A673 (cell line): ENCODE measurements around the gene TFB1M. TPM values are rescaled to one million over a fixed set of nuclear protein-coding genes. Genes with fewer than 3 reads are reported as not detected.
"Not testable (repeated sequence)": the region's sequence is repeated elsewhere in the genome, so short reads cannot be mapped to it uniquely, and the experiment has no call there.

ENCODE experiments used
- BruUV-seq: library from RNA; stranded (reverse); fragments of 400-500 nt; replicated peaks from 2 replicates; lab custom pipeline; 2021; lab: Mats Ljungman, UMichigan
- CTCF ChIA-PET: fragments of 300-600 bp; sonication (Branson Sonifier 250); formaldehyde crosslinking; loops from one replicate; lab custom pipeline; 2022; ENCODE audit warnings: antibody characterized with exemption; lab: Charles Lee
- POLR2A ChIA-PET: fragments of 300-600 bp; sonication (Branson Sonifier 250); formaldehyde crosslinking; loops from one replicate; lab custom pipeline; 2022; ENCODE audit warnings: antibody characterized with exemption; ENCODE audit not compliant: low non-redundant PET; lab: Charles Lee
- DNase-seq: peaks from one replicate; pipeline ENCODE4 v3.0.0-alpha.2; 2015; ENCODE audit warnings: low spot score
- H3K27ac ChIP-seq: fragments of 200-600 bp; sonication (generic); 2 replicates; pipeline ENCODE4 v1.5.1; 2016; ENCODE audit warnings: mixed run types, low read depth, mild to moderate bottlenecking, mixed read lengths, antibody characterized with exemption, low read length; ENCODE audit not compliant: poor library complexity, severe bottlenecking
- H3K27me3 ChIP-seq: fragments of 200-600 bp; sonication (generic); replicated peaks from 2 replicates; pipeline ENCODE4 v1.6.1; 2017; ENCODE audit warnings: mixed run types, low read depth, mild to moderate bottlenecking, mixed read lengths, antibody characterized with exemption, low read length; ENCODE audit not compliant: insufficient read depth, poor library complexity
- H3K36me3 ChIP-seq: fragments of 200-600 bp; sonication (generic); 2 replicates; pipeline ENCODE4 v1.6.1; 2016; ENCODE audit warnings: mixed run types, mild to moderate bottlenecking, mixed read lengths, antibody characterized with exemption, low read length; ENCODE audit not compliant: insufficient read depth, poor library complexity, severe bottlenecking
- H3K4me1 ChIP-seq: fragments of 200-600 bp; sonication (generic); 2 replicates; pipeline ENCODE4 v1.6.1; 2017; ENCODE audit warnings: mixed run types, mild to moderate bottlenecking, mixed read lengths, antibody characterized with exemption, low read length; ENCODE audit not compliant: insufficient read depth, poor library complexity, severe bottlenecking
- H3K4me3 ChIP-seq: fragments of 200-600 bp; sonication (generic); 2 replicates; pipeline ENCODE4 v1.5.1; 2016; ENCODE audit warnings: low read depth, mixed run types, mild to moderate bottlenecking, mixed read lengths, low read length; ENCODE audit not compliant: poor library complexity, severe bottlenecking
- H3K9me3 ChIP-seq: fragments of 200-600 bp; sonication (generic); 2 replicates; pipeline ENCODE4 v1.6.1; 2016; ENCODE audit warnings: mixed run types, low read depth, mild to moderate bottlenecking, mixed read lengths, antibody characterized with exemption, low read length; ENCODE audit not compliant: poor library complexity, severe bottlenecking
- EZH2 ChIP-seq: fragments of 200-600 bp; sonication (generic); IDR thresholded peaks from 2 replicates; pipeline ENCODE4 v1.6.1; 2017; ENCODE audit warnings: borderline replicate concordance, low read depth, mild to moderate bottlenecking, mixed read lengths, antibody characterized with exemption, low read length; ENCODE audit not compliant: poor library complexity, severe bottlenecking
- intact Hi-C: fragments of 100-400 bp; cut with micrococcal nuclease; formaldehyde crosslinking; loops from one replicate; pipeline ENCODE4 v1.10.0; 2022; ENCODE audit not compliant: unreplicated experiment
- total RNA-seq: library from RNA; stranded (reverse); gene quantifications from 2 replicates; pipeline ENCODE4 v1.2.3, GENCODE V29; 2021
- TF ChIP-seq, protein P1 (sequence below): fragments of 300-800, 200-600 bp; sonication (generic); conservative IDR thresholded peaks from 2 replicates; pipeline ENCODE4 v1.5.1; 2017; ENCODE audit warnings: low read depth, mild to moderate bottlenecking, antibody characterized with exemption, low read length, moderate library complexity, mixed read lengths

The TFB1M gene
- total RNA-seq, 1 experiment from 2014 or later = 40.3 TPM

DNA sequence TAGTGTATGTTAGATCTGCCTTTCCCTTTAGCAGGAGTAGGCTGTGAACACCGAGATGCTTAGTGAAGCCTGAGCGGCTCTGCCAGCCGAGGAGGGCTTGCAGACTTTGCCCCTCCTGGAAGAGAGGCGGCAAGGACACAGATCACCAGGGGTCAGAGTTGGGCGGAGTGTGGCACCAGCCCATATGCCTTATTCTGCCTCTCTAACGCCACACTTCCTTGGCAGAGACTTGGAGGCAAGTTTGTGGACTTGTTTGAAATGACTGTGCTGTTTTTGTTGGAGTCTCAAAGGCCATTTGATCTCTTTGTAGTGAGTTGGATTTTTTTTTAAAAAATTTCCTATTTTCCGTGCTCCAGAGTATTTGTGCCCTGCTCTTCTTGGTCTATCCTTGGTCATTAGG, 95.0 kb downstream of the TFB1M start:
- no peak overlapping the region for H3K4me3 ChIP-seq
- POLR2A ChIA-PET = no interaction called here
- no peak for TF ChIP-seq EZH2
- TF ChIP-seq, protein P1, sequence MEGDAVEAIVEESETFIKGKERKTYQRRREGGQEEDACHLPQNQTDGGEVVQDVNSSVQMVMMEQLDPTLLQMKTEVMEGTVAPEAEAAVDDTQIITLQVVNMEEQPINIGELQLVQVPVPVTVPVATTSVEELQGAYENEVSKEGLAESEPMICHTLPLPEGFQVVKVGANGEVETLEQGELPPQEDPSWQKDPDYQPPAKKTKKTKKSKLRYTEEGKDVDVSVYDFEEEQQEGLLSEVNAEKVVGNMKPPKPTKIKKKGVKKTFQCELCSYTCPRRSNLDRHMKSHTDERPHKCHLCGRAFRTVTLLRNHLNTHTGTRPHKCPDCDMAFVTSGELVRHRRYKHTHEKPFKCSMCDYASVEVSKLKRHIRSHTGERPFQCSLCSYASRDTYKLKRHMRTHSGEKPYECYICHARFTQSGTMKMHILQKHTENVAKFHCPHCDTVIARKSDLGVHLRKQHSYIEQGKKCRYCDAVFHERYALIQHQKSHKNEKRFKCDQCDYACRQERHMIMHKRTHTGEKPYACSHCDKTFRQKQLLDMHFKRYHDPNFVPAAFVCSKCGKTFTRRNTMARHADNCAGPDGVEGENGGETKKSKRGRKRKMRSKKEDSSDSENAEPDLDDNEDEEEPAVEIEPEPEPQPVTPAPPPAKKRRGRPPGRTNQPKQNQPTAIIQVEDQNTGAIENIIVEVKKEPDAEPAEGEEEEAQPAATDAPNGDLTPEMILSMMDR = no peak
- no peaks in the 10 kb centered on the region for H3K36me3 ChIP-seq
- no TSS peak for BruUV-seq
- H3K9me3 ChIP-seq = no peaks in the 10 kb centered on the region
- DNase-seq = no peak
- intact Hi-C loops = no loop called here
- CTCF ChIA-PET = no interaction called here
- H3K27ac ChIP-seq = no peak overlapping the region
- H3K4me1 ChIP-seq = no peaks in the 10 kb centered on the region
- H3K27me3 ChIP-seq = no peaks in the 10 kb centered on the region

DNA sequence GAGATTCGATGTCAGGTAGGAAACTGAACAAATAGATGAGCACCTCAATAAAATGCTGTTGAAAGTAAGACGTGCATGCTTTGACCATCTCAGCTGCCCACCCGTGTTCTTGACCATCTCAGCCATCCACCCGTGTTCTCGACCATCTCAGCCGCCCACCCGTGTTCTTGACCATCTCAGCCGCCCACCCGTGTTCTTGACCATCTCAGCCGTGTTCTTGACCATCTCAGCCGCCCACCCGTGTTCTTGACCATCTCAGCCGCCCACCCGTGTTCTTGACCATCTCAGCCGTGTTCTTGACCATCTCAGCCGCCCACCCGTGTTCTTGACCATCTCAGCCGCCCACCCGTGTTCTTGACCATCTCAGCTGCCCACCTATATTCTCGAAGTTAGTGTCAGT, 95.6 kb downstream of the TFB1M start:
- H3K4me3 ChIP-seq, BruUV-seq, POLR2A ChIA-PET, DNase-seq, H3K4me1 ChIP-seq, CTCF ChIA-PET, H3K27me3 ChIP-seq, H3K36me3 ChIP-seq, intact Hi-C loops, H3K9me3 ChIP-seq, H3K27ac ChIP-seq: not testable (repeated sequence)

DNA sequence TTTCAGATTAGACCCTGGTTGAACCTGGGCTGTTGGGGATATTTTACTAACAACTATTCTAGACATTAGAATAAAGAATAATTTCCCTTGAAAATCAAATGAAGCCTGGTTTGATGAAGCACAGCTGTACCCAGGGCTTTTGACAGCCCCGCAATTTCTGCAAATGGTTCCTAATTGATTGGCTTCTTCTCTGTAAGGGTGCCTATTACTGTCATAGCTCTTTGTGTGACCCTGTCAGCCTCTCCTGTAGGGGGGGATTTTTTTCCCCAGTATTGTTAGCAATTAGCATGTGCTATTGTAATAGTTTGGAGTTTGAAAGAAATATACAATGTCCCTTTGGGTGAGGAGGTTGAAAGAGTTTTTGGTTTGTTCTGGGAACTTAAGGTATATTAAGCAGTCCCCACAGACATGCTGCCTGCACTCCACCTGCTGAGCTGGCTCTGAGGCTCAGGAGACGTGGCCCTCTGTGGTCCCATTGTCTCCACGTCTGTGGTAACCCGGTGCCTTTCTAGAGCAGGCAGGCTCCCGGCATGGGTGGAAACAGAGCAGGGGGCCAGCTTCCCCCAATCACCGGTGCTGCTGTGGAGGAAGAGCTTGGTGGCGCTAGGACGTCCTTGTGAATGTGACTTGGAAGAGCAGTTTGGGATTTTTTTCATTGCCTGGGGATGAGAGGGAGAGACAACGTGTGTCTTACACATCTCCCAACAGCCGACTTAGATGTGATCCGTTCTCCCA, 97.8 kb downstream of the TFB1M start:
- DNase-seq = no peak
- POLR2A ChIA-PET = no interaction called here
- Histone ChIP-seq H3K4me1 (no peaks in the 10 kb centered on the region), H3K27ac (no peak overlapping the region), H3K4me3 (no peak overlapping the region), H3K27me3 (no peaks in the 10 kb centered on the region), H3K36me3 (no peaks in the 10 kb centered on the region), H3K9me3 (no peaks in the 10 kb centered on the region)
- TF ChIP-seq EZH2 = no peak
- TF ChIP-seq, protein P1 = no peak
- BruUV-seq = no TSS peak
- intact Hi-C loops = no loop called here
- CTCF ChIA-PET = no interaction called here

DNA sequence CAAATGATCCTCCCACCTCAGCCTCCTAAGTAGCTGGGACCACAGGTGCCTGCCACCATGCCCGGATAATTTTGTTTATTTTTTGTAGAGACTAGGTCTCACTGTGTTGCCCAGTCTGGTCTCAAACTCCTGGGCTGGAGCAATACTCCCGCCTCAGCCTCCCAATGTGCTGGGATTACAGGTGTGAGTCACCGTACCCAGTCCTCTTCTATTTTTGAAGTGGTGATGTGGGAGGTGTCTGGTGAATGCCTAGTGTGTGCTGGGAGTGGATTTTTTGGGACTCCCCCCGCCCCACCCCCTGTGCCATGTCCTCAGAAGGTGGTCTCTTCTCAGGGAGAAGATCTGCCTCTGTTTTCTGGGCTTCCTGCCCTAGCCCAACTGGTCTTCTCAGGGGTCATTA, 98.4 kb downstream of the TFB1M start:
- no peak overlapping the region for H3K27ac ChIP-seq
- DNase-seq = no peak
- H3K27me3 ChIP-seq = no peaks in the 10 kb centered on the region
- H3K4me3 ChIP-seq = no peak overlapping the region
- ChIA-PET POLR2A (no interaction called here), CTCF (no interaction called here)
- BruUV-seq = no TSS peak
- H3K36me3 ChIP-seq = no peaks in the 10 kb centered on the region
- intact Hi-C loops = no loop called here
- no peak for TF ChIP-seq EZH2
- TF ChIP-seq, protein P1 = no peak
- H3K9me3 ChIP-seq = no peaks in the 10 kb centered on the region
- H3K4me1 ChIP-seq = no peaks in the 10 kb centered on the region
